HCT116 (cell line): Measurements from ENCODE around the gene INSR. TPM values are rescaled to one million over a fixed set of nuclear protein-coding genes. Genes with fewer than 3 reads are reported as not detected.

Experiments
- ATAC-seq: fragments of 200-7000 bp; cut with Tn5 transposase; 2 replicates; pipeline ENCODE4 v1.9.1; 2020; ENCODE audit warnings: mild to moderate bottlenecking, moderate library complexity
- BruUV-seq: library from RNA; stranded (reverse); fragments of 400-500 nt; replicated peaks from 2 replicates; lab custom pipeline; 2021; lab: Mats Ljungman, UMichigan
- CTCF ChIA-PET: fragments of 300-600 bp; sonication (Branson Sonifier 250); formaldehyde crosslinking; loops from one replicate; lab custom pipeline; 2021; ENCODE audit warnings: antibody characterized with exemption; lab: Charles Lee
- POLR2A ChIA-PET: fragments of 300-600, 350-600 bp; sonication (Branson Sonifier 250); formaldehyde crosslinking; loops from one replicate; lab custom pipeline; 2021; ENCODE audit warnings: antibody characterized with exemption; lab: Charles Lee
- RAD21 ChIA-PET, 2 experiments: fragments of 300-600 bp; sonication (Branson Sonifier 250); formaldehyde crosslinking; loops; one replicate each; lab custom pipeline; 2023; ENCODE audit warnings: low total read pairs in 2 of 2; ENCODE audit not compliant: uncharacterized antibody in 2 of 2, unreplicated experiment in 2 of 2, low non-redundant PET in 1 of 2; lab: Charles Lee
- DNase-seq: peaks from one replicate; pipeline ENCODE4 v3.0.0-alpha.2; 2010; ENCODE audit warnings: low read depth, low spot score
- H2AFZ ChIP-seq: fragments of 200-600 bp; shearing (Covaris generic), sonication (generic); 2 replicates; pipeline ENCODE4 v1.6.1; 2017; ENCODE audit warnings: low read depth, mixed run types, mixed read lengths, antibody characterized with exemption, low read length; ENCODE audit not compliant: poor library complexity, severe bottlenecking
- H3K27ac ChIP-seq: 2 replicates; pipeline ENCODE4 v1.5.1; 2012; ENCODE audit warnings: low read depth, low read length
- H3K27me3 ChIP-seq: fragments of 200-600 bp; sonication (generic); 2 replicates; pipeline ENCODE4 v1.6.1; 2016; ENCODE audit warnings: mixed run types, low read length, mixed read lengths; ENCODE audit not compliant: insufficient read depth
- H3K36me3 ChIP-seq, 2 experiments: fragments of 200-500 bp in 1 of 2; fragments of 200-600 bp in 1 of 2; sonication (Bioruptor generic) in 1 of 2; sonication (generic) in 1 of 2; 2 replicates each; pipeline versions ENCODE4 v1.5.1 to v1.6.1; 2014 to 2016; ENCODE audit warnings: low read length in 2 of 2, inconsistent platforms in 1 of 2, mixed read lengths in 1 of 2, mixed run types in 1 of 2; ENCODE audit not compliant: insufficient read depth in 2 of 2, control insufficient read depth in 1 of 2
- H3K4me1 ChIP-seq, 2 experiments: fragments of 200-600 bp in 1 of 2; sonication (generic) in 1 of 2; 2 replicates each; pipeline versions ENCODE4 v1.5.1 to v1.6.1; 2012 to 2017; ENCODE audit warnings: low read length in 2 of 2, inconsistent platforms in 1 of 2, mild to moderate bottlenecking in 1 of 2, mixed read lengths in 1 of 2, mixed run types in 1 of 2, moderate library complexity in 1 of 2; ENCODE audit not compliant: insufficient read depth in 2 of 2, control insufficient read depth in 1 of 2
- H3K4me2 ChIP-seq: fragments of 200-600 bp; sonication (generic); 2 replicates; pipeline ENCODE4 v1.6.1; 2017; ENCODE audit warnings: mixed run types, low read length, mixed read lengths
- H3K4me3 ChIP-seq, 2 experiments: fragments of 200-600 bp in 1 of 2; sonication (generic) in 1 of 2; replicated peaks in 1 of 2; 2 replicates each; pipeline ENCODE4 v1.5.1; 2011 to 2016; ENCODE audit warnings: low read length in 2 of 2, control low read depth in 1 of 2, low read depth in 1 of 2, mild to moderate bottlenecking in 1 of 2, mixed read lengths in 1 of 2, mixed run types in 1 of 2
- H3K79me2 ChIP-seq: fragments of 200-600 bp; sonication (generic); 2 replicates; pipeline ENCODE4 v1.6.1; 2017; ENCODE audit warnings: mild to moderate bottlenecking, mixed run types, low read length, moderate library complexity, mixed read lengths; ENCODE audit not compliant: insufficient read depth
- H3K9ac ChIP-seq: fragments of 200-600 bp; sonication (generic); 2 replicates; pipeline ENCODE4 v1.6.1; 2016; ENCODE audit warnings: low read length, mixed read lengths
- H3K9me2 ChIP-seq: fragments of 200-600 bp; sonication (generic), shearing (Covaris generic); 2 replicates; pipeline ENCODE4 v1.6.1; 2017; ENCODE audit warnings: mixed run types, mild to moderate bottlenecking, moderate library complexity; ENCODE audit not compliant: insufficient read depth
- H3K9me3 ChIP-seq, 2 experiments: fragments of 200-500 bp in 1 of 2; fragments of 200-600 bp in 1 of 2; sonication (Bioruptor generic) in 1 of 2; sonication (generic) in 1 of 2; 2 replicates each; pipeline ENCODE4 v1.6.1; 2014 to 2017; ENCODE audit warnings: low read length in 2 of 2, mixed read lengths in 2 of 2, inconsistent platforms in 1 of 2, low read depth in 1 of 2, mild to moderate bottlenecking in 1 of 2, mixed run types in 1 of 2, moderate library complexity in 1 of 2; ENCODE audit not compliant: control insufficient read depth in 1 of 2, insufficient read depth in 1 of 2
- H4K20me1 ChIP-seq: fragments of 200-600 bp; sonication (generic), shearing (Covaris generic); 2 replicates; pipeline ENCODE4 v1.6.1; 2017; ENCODE audit warnings: mixed run types, mild to moderate bottlenecking, moderate library complexity; ENCODE audit not compliant: insufficient read depth
- ATF3 ChIP-seq: IDR thresholded peaks from 2 replicates; pipeline ENCODE4 v1.6.1; 2012
- CTCF ChIP-seq, 3 experiments: fragments of 200-600 bp in 1 of 3; sonication (generic) in 1 of 3; IDR thresholded peaks in 2 of 3; conservative IDR thresholded peaks in 1 of 3; 2 replicates each; pipeline ENCODE4 v1.5.1; 2012 to 2017; ENCODE audit warnings: low read depth in 2 of 3, low read length in 2 of 3, antibody characterized with exemption in 1 of 3, borderline replicate concordance in 1 of 3, control low read depth in 1 of 3, mild to moderate bottlenecking in 1 of 3, mixed read lengths in 1 of 3, mixed run types in 1 of 3, moderate library complexity in 1 of 3; ENCODE audit not compliant: insufficient read depth in 1 of 3
- EGR1 ChIP-seq: IDR thresholded peaks from 2 replicates; pipeline ENCODE4 v1.6.1; 2012; ENCODE audit warnings: low read depth
- FOSL1 ChIP-seq: IDR thresholded peaks from 2 replicates; pipeline ENCODE4 v1.6.1; 2012; ENCODE audit warnings: low read depth
- MAX ChIP-seq: IDR thresholded peaks from 2 replicates; pipeline ENCODE4 v1.6.1; 2012
- SP1 ChIP-seq: IDR thresholded peaks from 2 replicates; pipeline ENCODE4 v1.6.1; 2012; ENCODE audit warnings: low read depth
- TCF7L2 ChIP-seq: IDR thresholded peaks from 2 replicates; pipeline ENCODE4 v1.7.0; 2011; ENCODE audit warnings: borderline replicate concordance, inconsistent platforms; ENCODE audit not compliant: insufficient read depth, insufficient read length; ENCODE audit errors: extremely low read depth
- ZBTB33 ChIP-seq: IDR thresholded peaks from 2 replicates; pipeline ENCODE4 v1.6.1; 2011; ENCODE audit warnings: mild to moderate bottlenecking, low read length, moderate library complexity; ENCODE audit not compliant: insufficient replicate concordance; ENCODE audit errors: extremely low read depth
- ZNF274 ChIP-seq: fragments of 200-500 bp; sonication (Bioruptor generic); IDR thresholded peaks from 2 replicates; pipeline ENCODE4 v1.6.1; 2014; ENCODE audit warnings: mild to moderate bottlenecking, low read depth, low read length, inconsistent platforms
- intact Hi-C: fragments of 100-400 bp; cut with micrococcal nuclease; formaldehyde crosslinking; loops from 2 replicates; pipeline ENCODE4 v1.10.0; 2022
- total RNA-seq: library from RNA; stranded (reverse); gene quantifications from one replicate; pipeline ENCODE4 v1.2.1, GENCODE V29; 2021; ENCODE audit not compliant: unreplicated experiment

The INSR gene
- total RNA-seq, 1 experiment from 2014 or later: 25.4 TPM

GRCh38 chr19:7288977-7289376 is 5.2 kb downstream of the INSR start:
- RAD21 ChIA-PET: interaction anchor here (0.6 kb wide), 2 partner anchors 133 to 1159 kb away, joined by 5 read pairs; no protein-coding TSS in a partner anchor
- TF ChIP-seq MAX (no peak), EGR1 (no peak), CTCF (IDR thresholded peaks at IDR 0.05 in 2 of 3, conservative IDR thresholded peaks at IDR 0.05 in 1 of 3; ENCODE audit: borderline replicate concordance in 1 of 3, insufficient read depth in 1 of 3, low read depth in 2 of 3, low read length in 2 of 3) (no peak), FOSL1 (no peak), ATF3 (no peak), TCF7L2 (no peak), SP1 (no peak), ZBTB33 (no peak), ZNF274 (no peak)

More at GRCh38 chr19:7288977-7289376, 5.2 kb downstream of the INSR start:
- Histone ChIP-seq H3K9me3 (no peaks in the 10 kb centered on the region), H3K9me2 (no peaks in the 10 kb centered on the region), H3K4me2 (no peak overlapping the region), H3K79me2 (peaks cover 6% of the 10 kb centered on the region), H4K20me1 (no peaks in the 10 kb centered on the region), H3K4me1 (peaks cover 3 to 10% of the 10 kb centered on the region in 2 experiments; a peak in 3 of 4 replicates), H3K36me3 (no peaks in the 10 kb centered on the region), H3K27me3 (no peaks in the 10 kb centered on the region), H3K9ac (no peak overlapping the region), H3K4me3 (no peak overlapping the region), H3K27ac (no peak overlapping the region), H2AFZ (no peak overlapping the region)
- BruUV-seq: no TSS peak
- ATAC-seq (no peak), DNase-seq (no peak)
- intact Hi-C loops: no loop called here
- CTCF ChIA-PET: no interaction called here
- POLR2A ChIA-PET: no interaction called here
